Mucosa of rectum (tissue), 2 donors: ENCODE data around the gene SF3A2.

Experiments
- H3K27ac ChIP-seq, 2 donors: one replicate each; pipeline ENCODE4 v1.7.0; 2013; ENCODE audit warnings: inconsistent platforms in 2 of 2, low read depth in 2 of 2, low read length in 2 of 2
- H3K27me3 ChIP-seq, 2 donors: one replicate each; pipeline ENCODE4 v1.7.0; 2013; ENCODE audit warnings: low read length in 2 of 2; ENCODE audit not compliant: control insufficient read depth in 2 of 2, insufficient read depth in 2 of 2
- H3K36me3 ChIP-seq, 2 donors: one replicate each; pipeline ENCODE4 v1.7.0; 2013; ENCODE audit warnings: low read length in 2 of 2; ENCODE audit not compliant: control insufficient read depth in 2 of 2, insufficient read depth in 2 of 2
- H3K4me1 ChIP-seq, 2 donors: one replicate each; pipeline ENCODE4 v1.7.0; 2013; ENCODE audit warnings: low read length in 2 of 2, mild to moderate bottlenecking in 1 of 2; ENCODE audit not compliant: control insufficient read depth in 2 of 2, insufficient read depth in 2 of 2
- H3K4me3 ChIP-seq, 2 donors: one replicate each; pipeline ENCODE4 v1.7.0; 2013; ENCODE audit warnings: low read length in 2 of 2
- H3K9ac ChIP-seq, 2 donors: one replicate each; pipeline ENCODE4 v1.7.0; 2013; ENCODE audit warnings: low read length in 2 of 2, low read depth in 1 of 2, mild to moderate bottlenecking in 1 of 2
- H3K9me3 ChIP-seq, 2 donors: one replicate each; pipeline ENCODE4 v1.7.0; 2013; ENCODE audit warnings: low read length in 2 of 2; ENCODE audit not compliant: control insufficient read depth in 2 of 2
- donor health status: healthy.
- donor health status: Normal muscosa, but diverticular disease.

Gene SF3A2

GRCh38 chr19:2207991-2208860 is 28.4 kb upstream of the SF3A2 start:
- Histone ChIP-seq H3K27me3 (no peaks in the 10 kb centered on the region), H3K4me3 (no peak overlapping the region), H3K4me1 (peaks cover 10 to 23% of the 10 kb centered on the region in 2 donors), H3K36me3 (peaks cover 43 to 45% of the 10 kb centered on the region in 2 donors), H3K9me3 (no peaks in the 10 kb centered on the region), H3K27ac (no peak overlapping the region), H3K9ac (no peak overlapping the region)

DNA sequence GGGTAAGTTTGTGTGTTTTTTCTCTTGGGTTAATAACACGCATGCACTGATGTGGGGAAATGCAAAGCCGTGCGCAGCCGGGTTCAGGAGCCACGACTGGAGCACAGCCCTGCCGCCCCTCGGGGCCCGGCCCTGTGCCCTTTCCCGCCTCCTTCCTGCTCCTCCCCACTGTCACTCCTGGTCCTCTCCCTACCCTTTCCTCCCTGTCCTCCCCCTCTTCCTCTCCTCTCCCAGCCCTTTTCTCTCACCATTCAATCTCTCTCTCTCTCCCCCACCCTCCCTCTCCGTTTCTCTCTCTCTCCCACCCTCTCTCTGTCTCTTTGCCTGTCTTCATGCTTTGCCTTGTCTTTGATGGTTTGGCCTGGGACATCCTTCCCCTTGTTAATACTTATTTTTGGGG is 27.6 kb upstream of the SF3A2 start:
- Histone ChIP-seq H3K9ac (no peak overlapping the region), H3K27me3 (no peaks in the 10 kb centered on the region), H3K27ac (no peak overlapping the region), H3K4me1 (peaks cover 17 to 30% of the 10 kb centered on the region in 2 donors), H3K9me3 (no peaks in the 10 kb centered on the region), H3K4me3 (no peak overlapping the region), H3K36me3 (peaks cover 38 to 41% of the 10 kb centered on the region in 2 donors)

- Histone ChIP-seq H3K36me3 (peaks cover 38 to 44% of the 10 kb centered on the region in 2 donors), H3K27me3 (no peaks in the 10 kb centered on the region), H3K4me1 (peaks cover 19 to 34% of the 10 kb centered on the region in 2 donors), H3K9ac (no peak overlapping the region), H3K9me3 (no peaks in the 10 kb centered on the region), H3K27ac (no peak overlapping the region), H3K4me3 (no peak overlapping the region)
These were observed 27.2 kb upstream of the SF3A2 start for GRCh38 chr19:2209408-2209807.

- Histone ChIP-seq H3K27me3 (no peaks in the 10 kb centered on the region), H3K4me1 (peaks cover 19 to 36% of the 10 kb centered on the region in 2 donors), H3K27ac (no peak overlapping the region), H3K9me3 (no peaks in the 10 kb centered on the region), H3K4me3 (no peak overlapping the region), H3K9ac (no peak overlapping the region), H3K36me3 (peaks cover 45 to 51% of the 10 kb centered on the region in 2 donors)
These were observed 26.4 kb upstream of the SF3A2 start for GRCh38 chr19:2210206-2210605.

DNA sequence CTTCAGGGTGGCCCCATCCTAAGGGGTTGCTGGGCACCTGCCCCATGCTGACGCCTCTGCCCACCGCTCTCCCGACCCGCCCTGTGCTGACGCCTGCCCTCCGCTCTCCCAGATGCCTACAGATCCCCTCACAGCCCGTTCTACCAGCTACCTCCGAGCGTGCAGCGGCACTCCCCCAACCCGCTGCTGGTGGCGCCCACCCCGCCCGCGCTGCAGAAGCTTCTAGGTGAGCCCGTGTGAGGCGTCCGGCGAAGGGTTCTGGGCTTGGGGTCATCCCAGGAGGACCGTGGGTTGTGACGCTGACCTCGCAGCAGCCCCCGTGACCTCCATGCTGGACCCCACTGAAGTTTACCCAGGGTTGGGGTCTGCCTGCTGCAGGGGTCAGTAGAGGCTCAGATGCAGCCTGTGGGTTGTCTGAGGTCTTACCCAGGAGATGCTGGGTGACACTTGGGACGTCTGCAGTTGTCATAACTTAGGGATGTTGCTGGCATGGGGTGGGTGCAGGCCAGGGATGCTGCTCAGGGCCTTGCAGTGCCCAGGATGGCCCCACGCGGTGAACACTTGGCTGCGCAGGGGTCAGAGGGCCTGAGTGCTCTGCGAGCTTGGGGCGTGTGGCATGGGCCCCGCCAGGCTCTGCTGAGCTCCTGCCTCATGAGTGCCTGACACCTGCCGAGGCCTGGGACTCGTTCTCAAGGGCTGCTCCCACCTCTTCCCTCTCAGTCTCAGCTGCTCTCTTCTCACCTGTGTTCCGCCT is 25.5 kb upstream of the SF3A2 start:
- Histone ChIP-seq H3K4me1 (peaks cover 19 to 36% of the 10 kb centered on the region in 2 donors), H3K9ac (no peak overlapping the region), H3K36me3 (peaks cover 51 to 58% of the 10 kb centered on the region in 2 donors), H3K9me3 (no peaks in the 10 kb centered on the region), H3K27me3 (no peaks in the 10 kb centered on the region), H3K27ac (peak overlapping the region in 1 of 2 donors; percentile 88), H3K4me3 (no peak overlapping the region)

DNA sequence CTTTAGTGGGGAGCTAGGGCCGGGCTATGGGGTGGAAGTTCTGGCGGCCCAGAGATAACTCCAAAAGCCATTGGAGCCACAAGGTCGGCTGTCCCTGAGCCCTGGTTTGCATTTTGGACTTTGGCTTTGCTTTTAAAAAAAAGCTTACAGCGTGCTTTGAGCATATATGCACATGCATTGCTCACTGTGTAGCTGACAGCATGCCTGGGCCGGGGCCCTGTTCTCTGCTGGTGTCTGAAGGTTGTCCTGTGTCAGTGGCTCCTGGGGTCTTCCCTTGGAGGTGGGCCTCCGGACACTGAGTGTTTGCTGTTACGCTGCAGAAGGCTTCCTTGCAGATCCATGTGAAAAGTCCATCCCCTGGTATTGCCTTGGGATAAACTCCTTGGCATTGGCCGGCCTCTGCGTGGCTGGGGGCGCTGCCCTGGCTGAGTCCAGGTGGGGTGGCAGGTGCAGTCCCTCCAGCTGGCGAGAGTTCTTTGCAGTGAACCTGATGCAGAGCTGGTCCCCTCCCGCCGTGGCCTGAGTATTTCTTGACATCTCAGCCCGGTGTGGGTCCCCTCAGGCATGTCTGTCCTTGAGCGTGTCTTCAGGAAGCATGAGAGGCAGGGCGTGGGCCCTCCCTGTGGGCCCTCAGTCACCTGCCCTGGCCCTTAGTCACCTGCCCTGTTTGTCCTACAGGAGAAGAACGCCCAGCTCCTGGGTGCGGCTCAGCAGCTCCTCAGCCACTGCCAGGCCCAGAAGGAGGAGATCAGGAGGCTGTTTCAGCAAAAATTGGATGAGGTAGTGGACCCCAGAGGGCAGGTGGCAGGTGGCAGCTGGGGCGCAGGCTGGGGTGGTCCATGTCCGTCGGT is 23.5 kb upstream of the SF3A2 start:
- peak overlapping the region in 1 of 2 donors; percentile 11 for H3K4me3 ChIP-seq
- peak overlapping the region; percentile 47 to 49 for H3K9ac ChIP-seq
- peaks cover 57 to 63% of the 10 kb centered on the region in 2 donors for H3K36me3 ChIP-seq
- H3K9me3 ChIP-seq = no peaks in the 10 kb centered on the region
- H3K27ac ChIP-seq = peak overlapping the region; percentile 88 to 91
- H3K4me1 ChIP-seq = peaks cover 19 to 33% of the 10 kb centered on the region in 2 donors
- H3K27me3 ChIP-seq = no peaks in the 10 kb centered on the region

- peak overlapping the region in 1 of 2 donors; percentile 11 for H3K4me3 ChIP-seq
- H3K27ac ChIP-seq = peak overlapping the region; percentile 88 to 91
- no peaks in the 10 kb centered on the region for H3K27me3 ChIP-seq
- H3K9me3 ChIP-seq = no peaks in the 10 kb centered on the region
- H3K36me3 ChIP-seq = peaks cover 57 to 63% of the 10 kb centered on the region in 2 donors
- H3K4me1 ChIP-seq = peaks cover 19 to 30% of the 10 kb centered on the region in 2 donors
- peak overlapping the region in 1 of 2 donors; percentile 49 for H3K9ac ChIP-seq
These were observed 22.8 kb upstream of the SF3A2 start for GRCh38 chr19:2213799-2214198.

- Histone ChIP-seq H3K27ac (peak overlapping the region; percentile 88 to 91), H3K9ac (peak overlapping the region in 1 of 2 donors; percentile 49), H3K36me3 (peaks cover 57 to 65% of the 10 kb centered on the region in 2 donors)
These were observed 22.4 kb upstream of the SF3A2 start for GRCh38 chr19:2214251-2214650.

GRCh38 chr19:2215281-2215751 is 21.3 kb upstream of the SF3A2 start:
- H3K4me3 ChIP-seq = no peak overlapping the region
- H3K27me3 ChIP-seq = no peaks in the 10 kb centered on the region
- peaks cover 19 to 30% of the 10 kb centered on the region in 2 donors for H3K4me1 ChIP-seq
- H3K36me3 ChIP-seq = peaks cover 57 to 73% of the 10 kb centered on the region in 2 donors
- no peaks in the 10 kb centered on the region for H3K9me3 ChIP-seq
- no peak overlapping the region for H3K27ac ChIP-seq
- H3K9ac ChIP-seq = no peak overlapping the region

More at GRCh38 chr19:2214251-2214650, 22.4 kb upstream of the SF3A2 start:
- Histone ChIP-seq H3K4me3 (no peak overlapping the region), H3K4me1 (peaks cover 19 to 30% of the 10 kb centered on the region in 2 donors), H3K27me3 (no peaks in the 10 kb centered on the region), H3K9me3 (no peaks in the 10 kb centered on the region)
